NCI-H2081 (cell line): ENCODE results near the gene CSF2.
"Not testable (repeated sequence)": the region's sequence is repeated elsewhere in the genome, so short reads cannot be mapped to it uniquely, and the experiment has no call there.

Source experiments
- DNase-seq, 2 experiments: peaks; one replicate each; lab custom pipeline; 2025; lab: John Stamatoyannopoulos, UW

CSF2 gene

GRCh38 chr5:132087176-132087575 is 13.6 kb downstream of the CSF2 start:
- no peak for DNase-seq

DNA sequence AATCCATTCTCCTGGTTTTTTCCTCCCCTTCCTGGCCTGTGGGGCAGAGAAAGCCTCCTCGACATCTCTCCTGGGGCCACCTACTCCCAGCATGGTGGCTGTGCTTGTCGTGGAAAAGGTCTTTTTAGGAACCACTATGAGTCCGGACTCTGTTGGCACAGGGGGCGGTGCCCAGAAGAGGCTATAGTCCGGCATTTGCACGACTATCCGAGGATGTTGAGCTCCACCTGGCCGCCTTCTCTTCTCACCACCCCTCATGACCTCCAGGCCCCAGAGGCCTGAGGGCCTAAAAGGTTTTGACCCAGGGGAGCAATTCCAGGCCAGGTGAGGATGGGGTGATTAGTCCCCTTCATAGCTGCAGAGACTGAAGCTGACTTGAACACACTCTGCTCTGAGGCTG is 14.1 kb downstream of the CSF2 start:
- DNase-seq = no peak

DNA sequence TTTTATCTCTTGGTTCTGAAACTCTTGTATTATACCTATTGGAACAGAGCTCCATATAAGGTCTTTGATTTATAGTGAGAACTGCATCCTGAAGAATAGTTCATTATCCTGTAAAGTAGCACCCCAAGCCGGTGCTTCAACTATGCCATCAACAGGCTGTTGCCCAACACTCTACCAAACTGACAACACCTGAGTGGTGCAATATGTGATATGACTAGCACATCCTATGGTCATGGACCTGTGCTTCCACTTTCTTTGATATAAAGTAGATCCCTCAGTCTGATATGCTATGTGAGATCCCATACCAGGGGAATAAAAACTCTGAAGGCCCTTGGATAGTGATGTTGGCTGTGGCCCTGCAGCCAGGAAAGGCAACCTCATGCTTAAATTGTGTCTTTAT is 15.8 kb downstream of the CSF2 start:
- no peak for DNase-seq

DNA sequence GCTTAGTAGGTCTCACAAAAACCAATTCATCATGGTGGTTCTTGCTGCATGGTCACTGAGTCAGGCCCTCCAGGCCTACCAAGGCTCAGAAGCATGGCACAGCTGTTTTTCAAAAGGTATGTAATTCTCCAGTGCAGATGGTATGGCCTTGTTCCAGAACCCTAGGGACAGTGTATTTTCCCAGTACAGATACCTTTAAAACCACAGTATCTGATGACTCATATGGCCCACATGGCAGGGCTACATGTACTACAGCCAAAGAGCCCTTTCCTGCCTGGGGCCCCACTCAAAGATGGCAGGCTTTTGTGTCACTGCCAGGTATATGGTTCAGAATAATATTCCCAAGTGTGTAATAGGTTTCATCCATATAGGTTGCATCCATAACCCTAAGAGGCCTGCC is 16.5 kb downstream of the CSF2 start:
- no peak for DNase-seq

DNA sequence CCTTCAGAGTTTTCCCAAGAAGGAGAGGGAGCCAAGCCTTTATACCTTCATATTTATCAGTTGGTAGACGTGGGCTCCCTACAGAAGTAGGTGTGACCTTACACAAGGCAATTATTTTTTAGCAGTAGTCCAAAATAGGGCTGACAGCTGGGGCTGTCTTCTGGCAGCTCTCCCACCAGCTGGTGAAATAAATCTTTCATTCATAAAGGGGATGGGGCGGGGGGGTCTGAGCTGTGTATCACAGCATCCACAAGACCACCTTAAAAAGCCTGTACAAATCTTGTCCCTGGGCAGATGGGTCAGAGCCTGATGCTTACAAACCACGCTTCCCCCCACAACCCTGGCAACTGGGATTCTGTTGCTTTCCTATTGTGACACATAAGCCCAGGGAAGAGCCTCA is 19.7 kb downstream of the CSF2 start:
- DNase-seq = no peak

GRCh38 chr5:132094393-132095076 is 20.9 kb downstream of the CSF2 start:
- no peak for DNase-seq

- no peak for DNase-seq
These were observed 21.5 kb downstream of the CSF2 start for GRCh38 chr5:132095077-132095410.

GRCh38 chr5:132095424-132095972 is 21.9 kb downstream of the CSF2 start:
- no peak for DNase-seq

GRCh38 chr5:132096904-132097303 is 23.3 kb downstream of the CSF2 start:
- no peak for DNase-seq

DNA sequence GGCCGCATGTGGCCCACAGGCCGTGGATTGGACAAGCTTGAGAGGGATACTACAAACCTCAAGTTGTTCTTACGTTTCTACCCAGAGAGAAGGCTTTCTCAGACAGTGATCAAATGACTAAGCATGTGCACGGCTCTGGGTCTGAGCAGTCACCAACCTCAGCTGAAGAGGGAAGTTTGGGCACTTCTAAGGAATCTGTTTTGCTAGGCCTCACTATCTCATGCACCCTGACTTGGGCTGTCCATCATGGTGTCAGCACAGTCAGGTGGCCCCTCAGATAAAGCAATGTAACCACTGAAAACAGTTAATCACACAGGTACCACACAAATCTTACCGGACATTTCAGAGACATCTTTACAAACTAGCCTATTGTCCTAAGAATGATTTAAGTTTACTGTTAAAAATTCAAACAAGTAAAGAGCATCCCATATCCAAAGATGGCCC is 24.6 kb downstream of the CSF2 start:
- DNase-seq = no peak

DNA sequence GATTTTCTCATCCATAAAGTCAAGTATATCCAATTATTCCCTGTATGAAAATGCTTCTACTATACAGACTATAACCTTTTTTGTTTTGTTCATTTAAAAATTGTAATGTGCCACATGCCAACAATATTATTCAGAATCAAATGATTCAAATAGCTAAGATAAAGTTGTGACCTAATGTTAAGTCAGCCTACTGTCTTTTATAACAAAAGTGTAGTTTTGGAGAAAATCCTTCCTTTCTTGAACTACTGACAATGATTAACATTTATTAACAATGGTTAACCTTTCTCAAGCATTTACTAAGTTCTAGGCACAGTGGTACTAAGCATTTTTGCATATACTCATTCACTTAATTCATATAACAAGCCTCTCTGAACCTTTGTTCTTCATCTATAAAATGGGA is 25.0 kb downstream of the CSF2 start:
- no peak for DNase-seq

GRCh38 chr5:132099076-132099748 is 25.6 kb downstream of the CSF2 start:
- DNase-seq = no peak

GRCh38 chr5:132099905-132100304 is 26.3 kb downstream of the CSF2 start:
- DNase-seq = no peak

DNA sequence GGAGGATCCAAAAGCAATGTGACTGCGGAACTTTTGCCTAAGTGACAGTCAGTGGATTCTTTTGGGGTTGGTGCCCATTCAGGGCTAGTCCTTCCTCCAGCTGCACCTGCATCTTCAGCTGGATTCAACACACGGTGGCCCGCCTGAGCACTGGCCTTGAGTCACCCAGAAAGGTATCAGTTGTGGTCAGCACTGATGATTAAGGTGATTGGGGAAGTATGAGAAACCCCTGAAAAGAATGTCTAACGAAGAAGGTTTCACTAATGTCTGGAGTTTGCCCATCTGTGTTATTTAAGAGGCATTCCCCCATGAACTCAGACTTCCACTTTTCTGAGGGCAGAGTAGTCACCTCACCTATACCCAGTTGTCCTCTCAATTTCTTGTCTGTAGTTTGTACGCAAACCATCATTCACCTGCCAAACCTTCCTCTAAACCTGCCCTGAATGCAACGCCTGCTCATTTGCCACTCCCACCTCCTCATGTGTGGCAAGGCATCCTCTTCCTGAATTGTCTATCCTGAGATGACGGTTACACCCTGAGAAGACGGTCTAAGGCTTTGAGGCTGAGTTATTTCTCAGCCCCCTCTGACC is 27.2 kb downstream of the CSF2 start:
- no peak for DNase-seq

GRCh38 chr5:132101385-132101880 is 27.8 kb downstream of the CSF2 start:
- DNase-seq = no peak

DNA sequence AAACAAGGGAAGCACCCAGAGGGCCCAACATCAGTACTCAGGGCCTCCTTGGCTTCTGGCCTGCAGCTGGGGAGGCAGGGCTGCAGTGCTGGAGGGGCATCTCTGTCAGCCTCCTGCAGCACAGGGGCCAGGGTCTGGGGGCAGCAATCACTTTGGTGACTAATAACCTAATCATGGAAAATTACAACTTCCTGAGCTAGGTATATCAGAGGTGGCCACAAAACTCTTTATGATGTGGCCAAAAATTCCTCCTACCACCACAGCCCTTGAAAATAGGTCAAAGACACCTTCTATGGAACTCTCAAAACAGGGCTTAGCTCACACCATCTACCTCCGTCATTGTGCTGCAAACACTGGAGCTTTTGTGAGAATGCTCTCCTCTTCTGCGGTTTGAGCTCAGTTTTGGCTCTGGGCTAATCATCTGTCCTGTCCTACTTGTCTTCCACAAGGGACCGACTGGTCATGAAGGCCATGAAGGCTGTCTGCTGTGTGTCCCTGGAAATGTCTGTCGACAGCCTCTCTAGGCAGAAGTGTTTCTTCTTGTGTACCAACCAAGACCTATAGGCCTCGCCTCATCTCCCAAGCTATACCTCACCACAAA is 28.6 kb downstream of the CSF2 start:
- no peak for DNase-seq

DNA sequence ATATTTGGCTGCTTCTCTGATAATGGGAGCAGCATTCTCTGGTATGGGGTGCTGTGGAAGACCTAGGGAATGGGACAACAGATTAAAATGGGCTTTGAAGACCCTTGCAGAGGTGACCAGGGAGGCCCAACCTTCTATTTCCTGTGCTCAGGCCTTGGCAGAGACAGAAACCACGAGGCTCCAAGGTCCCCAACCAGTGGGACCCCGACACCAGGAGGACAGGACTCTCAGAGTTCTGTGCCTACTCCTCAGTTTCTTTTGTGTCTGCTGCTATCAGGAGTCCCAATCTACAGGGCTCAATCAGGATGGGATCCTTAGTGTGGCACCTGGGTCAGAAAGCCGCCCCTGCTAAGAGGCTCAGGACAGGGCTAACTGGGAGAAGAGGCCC is 29.3 kb downstream of the CSF2 start:
- no peak for DNase-seq

DNA sequence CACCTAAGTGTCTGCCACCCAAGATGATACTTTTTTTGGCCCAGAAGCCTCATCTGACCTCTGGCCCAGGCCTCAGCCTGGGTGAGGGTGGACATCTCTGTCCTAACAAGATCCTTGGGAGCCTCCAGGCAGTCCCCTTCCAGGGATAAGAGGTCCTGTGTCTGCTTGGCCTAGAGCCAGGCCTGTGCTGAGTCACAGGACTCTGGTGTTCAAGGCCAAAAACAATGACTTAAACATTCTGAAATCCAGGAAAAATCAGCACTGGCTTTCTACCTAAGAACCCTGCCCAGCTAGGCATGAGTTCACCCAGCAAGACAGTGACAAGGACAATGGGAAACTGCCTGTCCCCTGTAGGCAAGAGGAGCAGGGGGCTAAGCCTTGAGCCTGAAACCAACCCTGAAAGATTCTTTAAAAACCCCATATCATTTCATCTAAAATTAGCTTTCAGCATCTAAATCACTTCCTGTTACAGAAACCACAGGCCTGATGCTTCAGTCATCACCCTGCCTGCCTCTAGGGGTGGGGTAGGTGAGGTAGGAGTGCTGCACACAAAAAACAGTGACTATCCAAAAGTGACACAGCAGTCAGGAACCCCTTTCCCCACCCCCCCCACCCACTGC is 29.9 kb downstream of the CSF2 start:
- DNase-seq = no peak

DNA sequence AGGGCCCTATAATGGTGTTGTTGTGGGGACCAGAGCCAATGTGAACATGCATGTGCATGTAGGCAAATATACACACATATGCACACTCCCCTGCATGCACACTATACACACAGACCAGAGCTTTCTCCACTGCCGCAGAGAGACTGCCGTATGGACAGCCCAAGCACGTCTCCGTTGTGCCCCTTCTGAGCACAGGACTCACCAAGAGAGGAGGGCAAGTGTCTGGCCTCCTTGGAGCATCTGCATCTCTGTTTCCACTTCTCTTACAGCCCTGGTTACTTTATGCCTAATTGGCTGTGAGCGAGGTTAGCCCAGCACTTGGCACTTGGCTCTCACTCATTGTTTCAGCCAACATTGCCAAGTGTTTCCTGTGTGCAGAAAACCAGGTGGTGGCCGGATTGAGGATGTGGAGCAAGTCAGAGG is 30.4 kb downstream of the CSF2 start:
- no peak for DNase-seq

DNA sequence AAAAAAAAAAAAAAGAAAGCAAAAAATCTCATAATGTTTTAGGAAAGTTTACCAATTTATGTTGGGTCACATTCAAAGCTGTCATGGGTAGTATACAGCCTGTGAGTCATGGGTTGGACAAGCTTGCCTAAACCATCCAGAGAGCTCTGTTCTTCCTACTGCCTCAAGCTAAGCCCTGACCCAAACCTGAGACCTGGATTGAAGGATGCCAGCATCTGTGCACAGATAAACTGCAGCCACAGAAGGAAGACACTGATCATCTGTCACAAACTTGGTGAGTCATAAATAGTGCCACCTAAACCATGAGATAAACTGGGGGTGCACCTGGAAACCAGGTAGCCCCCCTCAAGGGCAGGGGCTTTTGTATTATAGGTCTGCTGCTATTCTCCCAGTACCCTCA is 31.0 kb downstream of the CSF2 start:
- no peak for DNase-seq

DNA sequence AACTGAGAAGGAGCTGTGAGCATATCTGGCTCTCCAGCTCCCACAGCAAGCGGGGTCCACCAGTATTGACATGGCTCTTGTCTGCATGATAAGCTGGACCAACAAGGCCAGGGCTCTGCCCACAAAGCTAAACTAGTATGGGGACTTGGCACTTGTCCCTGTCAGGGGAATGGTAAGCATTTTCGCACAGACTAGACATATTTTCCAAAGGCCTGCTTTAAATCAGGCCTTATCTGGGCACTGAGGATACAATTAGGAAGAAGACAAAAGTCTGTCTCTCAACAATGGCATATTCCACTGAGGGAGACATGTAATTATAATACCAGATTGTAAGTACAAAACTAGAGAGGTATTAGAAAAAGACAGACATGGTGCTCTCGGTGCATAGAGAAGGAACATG is 32.1 kb downstream of the CSF2 start:
- no peak for DNase-seq

GRCh38 chr5:132108495-132108894 is 34.9 kb downstream of the CSF2 start:
- not testable (repeated sequence) for DNase-seq
